Measurements from ENCODE around the gene GCGR. TPM values are rescaled to one million over a fixed set of nuclear protein-coding genes. Genes with fewer than 3 reads are reported as not detected.
A peak's percentile ranks its signal among the peaks of the same experiment; 100 is the strongest.

The GCGR gene
- total and polyA plus RNA-seq, 2 of the 13 experiments (the other 11 are each of a cell fraction or from before 2014, with no cell fraction given): 0.04 to 0.13 TPM

GRCh38 chr17:81863123-81863675, 59.2 kb downstream of the GCGR start (continued):
- TF ChIP-seq ZNF577 (CRISPR knock-in tag; IDR thresholded peaks at IDR 0.05; ENCODE audit: borderline replicate concordance, low read depth) (no peak), ZFP1 (CRISPR knock-in tag; IDR thresholded peaks at IDR 0.05) (no peak), ZNF180 (CRISPR knock-in tag; IDR thresholded peaks at IDR 0.05; ENCODE audit: borderline replicate concordance, low read depth) (no peak), REST (IDR thresholded peaks at IDR 0.05; ENCODE audit: borderline replicate concordance in 1 of 2, low read depth in 1 of 2, low read length in 2 of 2) (no peak), ZNF550 (CRISPR knock-in tag; IDR thresholded peaks at IDR 0.05; ENCODE audit: borderline replicate concordance) (no peak), MZF1 (CRISPR knock-in tag; IDR thresholded peaks at IDR 0.05; ENCODE audit: borderline replicate concordance) (no peak), MTF1 (CRISPR knock-in tag; IDR thresholded peaks at IDR 0.05) (no peak), SALL2 (CRISPR knock-in tag; IDR thresholded peaks at IDR 0.05) (no peak), ZBTB43 (CRISPR knock-in tag; conservative IDR thresholded peaks at IDR 0.05) (no peak), FOXM1 (CRISPR knock-in tag; IDR thresholded peaks at IDR 0.05) (no peak), ZNF232 (CRISPR knock-in tag; IDR thresholded peaks at IDR 0.05; ENCODE audit: borderline replicate concordance) (no peak; the same call in 1 of the 2 replicates), ZNF20 (CRISPR knock-in tag; IDR thresholded peaks at IDR 0.05) (no peak), XBP1 (CRISPR knock-in tag; IDR thresholded peaks at IDR 0.05) (no peak), ZBTB20 (CRISPR knock-in tag; IDR thresholded peaks at IDR 0.05; ENCODE audit: borderline replicate concordance, low read depth) (no peak), MTERF4 (CRISPR knock-in tag; IDR thresholded peaks at IDR 0.05) (peak; percentile 55; the same call in 1 of the 2 replicates), GPN1 (CRISPR knock-in tag; IDR thresholded peaks at IDR 0.05; ENCODE audit: borderline replicate concordance) (no peak), MED8 (CRISPR knock-in tag; IDR thresholded peaks at IDR 0.05; ENCODE audit: insufficient replicate concordance) (no peak), SAFB2 (CRISPR knock-in tag; IDR thresholded peaks at IDR 0.05; ENCODE audit: borderline replicate concordance, low read depth) (no peak), KMT2A (CRISPR knock-in tag; IDR thresholded peaks at IDR 0.05) (no peak), ZSCAN12 (CRISPR knock-in tag; IDR thresholded peaks at IDR 0.05) (no peak)
- TF ChIP-seq, protein P1, sequence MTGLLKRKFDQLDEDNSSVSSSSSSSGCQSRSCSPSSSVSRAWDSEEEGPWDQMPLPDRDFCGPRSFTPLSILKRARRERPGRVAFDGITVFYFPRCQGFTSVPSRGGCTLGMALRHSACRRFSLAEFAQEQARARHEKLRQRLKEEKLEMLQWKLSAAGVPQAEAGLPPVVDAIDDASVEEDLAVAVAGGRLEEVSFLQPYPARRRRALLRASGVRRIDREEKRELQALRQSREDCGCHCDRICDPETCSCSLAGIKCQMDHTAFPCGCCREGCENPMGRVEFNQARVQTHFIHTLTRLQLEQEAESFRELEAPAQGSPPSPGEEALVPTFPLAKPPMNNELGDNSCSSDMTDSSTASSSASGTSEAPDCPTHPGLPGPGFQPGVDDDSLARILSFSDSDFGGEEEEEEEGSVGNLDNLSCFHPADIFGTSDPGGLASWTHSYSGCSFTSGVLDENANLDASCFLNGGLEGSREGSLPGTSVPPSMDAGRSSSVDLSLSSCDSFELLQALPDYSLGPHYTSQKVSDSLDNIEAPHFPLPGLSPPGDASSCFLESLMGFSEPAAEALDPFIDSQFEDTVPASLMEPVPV (CRISPR knock-in tag; IDR thresholded peaks at IDR 0.05): no peak

All from HepG2 (cell line).